HEK293 (cell line): ENCODE measurements around the gene IL36RN.

ENCODE experiments used
- CTCF ChIA-PET: fragments of 350-600 bp; formaldehyde crosslinking; extraction: SDS; loops from one replicate; lab custom pipeline; 2021; ENCODE audit warnings: antibody characterized with exemption; lab: Yijun Ruan, JAX
- POLR2A ChIA-PET: fragments of 300-600 bp; formaldehyde crosslinking; extraction: SDS; loops from one replicate; lab custom pipeline; 2020; ENCODE audit warnings: antibody characterized with exemption, inconsistent platforms; lab: Yijun Ruan, JAX
- H3K27ac ChIP-seq: fragments of 200-500 bp; sonication (Bioruptor generic); 2 replicates; pipeline ENCODE4 v1.5.1; 2014; ENCODE audit warnings: low read depth, low read length, control low read depth, inconsistent platforms; ENCODE audit errors: extremely low read depth
- H3K36me3 ChIP-seq, 2 experiments: fragments of 200-500 bp in 1 of 2; sonication (Bioruptor generic) in 1 of 2; 1 replicate in 1 of 2; 2 replicates in 1 of 2; pipeline ENCODE4 v1.5.1; 2014 to 2017; ENCODE audit warnings: inconsistent platforms in 2 of 2, low read length in 2 of 2; ENCODE audit not compliant: control insufficient read depth in 2 of 2, insufficient read depth in 1 of 2
- H3K4me1 ChIP-seq: fragments of 200-500 bp; sonication (Bioruptor generic); 2 replicates; pipeline ENCODE4 v1.5.1; 2014; ENCODE audit warnings: mild to moderate bottlenecking, low read length, inconsistent platforms; ENCODE audit not compliant: control insufficient read depth, insufficient read depth
- H3K4me3 ChIP-seq: 2 replicates; pipeline ENCODE4 v1.5.1; 2011; ENCODE audit warnings: low read depth, mild to moderate bottlenecking, control low read depth, low read length, moderate library complexity
- H3K9me3 ChIP-seq: fragments of 200-500 bp; sonication (Bioruptor generic); 2 replicates; pipeline ENCODE4 v1.5.1; 2014; ENCODE audit warnings: low read depth, low read length, inconsistent platforms; ENCODE audit not compliant: control insufficient read depth, insufficient read depth
- MZF1 ChIP-seq: fragments of 450-650 bp; formaldehyde crosslinking; IDR thresholded peaks from 2 replicates; pipeline ENCODE4 v1.5.1; 2017; ENCODE audit warnings: missing biosample characterization, missing genetic modification characterization, borderline replicate concordance
- PRDM1 ChIP-seq: fragments of 450-650 bp; formaldehyde crosslinking; IDR thresholded peaks from 2 replicates; pipeline ENCODE4; 2016; ENCODE audit warnings: missing biosample characterization, missing genetic modification characterization
- PRDM10 ChIP-seq: fragments of 450-650 bp; formaldehyde crosslinking; IDR thresholded peaks from 2 replicates; pipeline ENCODE4 v1.5.1; 2016; ENCODE audit warnings: missing biosample characterization, missing genetic modification characterization
- ZEB2 ChIP-seq: fragments of 450-650 bp; formaldehyde crosslinking; IDR thresholded peaks from 2 replicates; pipeline ENCODE4 v1.5.1; 2016; ENCODE audit warnings: missing biosample characterization, missing genetic modification characterization
- ZNF140 ChIP-seq: fragments of 450-650 bp; formaldehyde crosslinking; IDR thresholded peaks from 2 replicates; pipeline ENCODE4 v1.5.1; 2016; ENCODE audit warnings: missing biosample characterization, missing genetic modification characterization
- ZNF223 ChIP-seq: fragments of 450-650 bp; formaldehyde crosslinking; IDR thresholded peaks from 2 replicates; pipeline ENCODE4 v1.5.1; 2016; ENCODE audit warnings: missing biosample characterization, missing genetic modification characterization
- ZNF239 ChIP-seq: fragments of 450-650 bp; formaldehyde crosslinking; IDR thresholded peaks from 2 replicates; pipeline ENCODE4 v1.5.1; 2016; ENCODE audit warnings: missing biosample characterization, missing genetic modification characterization
- ZNF510 ChIP-seq: fragments of 450-650 bp; formaldehyde crosslinking; IDR thresholded peaks from 2 replicates; pipeline ENCODE4 v1.5.1; 2018; ENCODE audit warnings: mild to moderate bottlenecking, missing genetic modification characterization, missing biosample characterization; ENCODE audit not compliant: insufficient replicate concordance
- ZNF654 ChIP-seq: fragments of 450-650 bp; formaldehyde crosslinking; IDR thresholded peaks from 2 replicates; pipeline ENCODE4 v1.5.1; 2016; ENCODE audit warnings: low read depth, missing biosample characterization, missing genetic modification characterization
- ZNF664 ChIP-seq: fragments of 450-650 bp; formaldehyde crosslinking; IDR thresholded peaks from 2 replicates; pipeline ENCODE4 v1.5.1; 2016; ENCODE audit warnings: missing biosample characterization, missing genetic modification characterization
- ZNF701 ChIP-seq: fragments of 450-650 bp; formaldehyde crosslinking; IDR thresholded peaks from 2 replicates; pipeline ENCODE4 v1.5.1; 2016; ENCODE audit warnings: missing biosample characterization, missing genetic modification characterization
- ZNF792 ChIP-seq: fragments of 450-650 bp; formaldehyde crosslinking; IDR thresholded peaks from 2 replicates; pipeline ENCODE4 v1.5.1; 2016; ENCODE audit warnings: missing biosample characterization, missing genetic modification characterization
- TF ChIP-seq, protein P1 (sequence below): fragments of 450-650 bp; formaldehyde crosslinking; IDR thresholded peaks from 2 replicates; pipeline ENCODE4 v1.5.1; 2016; ENCODE audit warnings: missing biosample characterization, missing genetic modification characterization
- TF ChIP-seq, protein P2 (sequence below): fragments of 450-650 bp; formaldehyde crosslinking; IDR thresholded peaks from 2 replicates; pipeline ENCODE4; 2016; ENCODE audit warnings: missing biosample characterization, missing genetic modification characterization
- TF ChIP-seq, protein P3 (sequence below): fragments of 450-650 bp; formaldehyde crosslinking; conservative IDR thresholded peaks from 2 replicates; pipeline ENCODE4 v1.5.1; 2016; ENCODE audit warnings: low read depth, missing biosample characterization, missing genetic modification characterization

IL36RN gene

GRCh38 chr2:113079131-113079530, 20.1 kb downstream of the IL36RN start (continued):
- TF ChIP-seq MZF1 (tag by site-specific recombination), result no peak
- TF ChIP-seq, all 188 proteins: peak for 0

DNA sequence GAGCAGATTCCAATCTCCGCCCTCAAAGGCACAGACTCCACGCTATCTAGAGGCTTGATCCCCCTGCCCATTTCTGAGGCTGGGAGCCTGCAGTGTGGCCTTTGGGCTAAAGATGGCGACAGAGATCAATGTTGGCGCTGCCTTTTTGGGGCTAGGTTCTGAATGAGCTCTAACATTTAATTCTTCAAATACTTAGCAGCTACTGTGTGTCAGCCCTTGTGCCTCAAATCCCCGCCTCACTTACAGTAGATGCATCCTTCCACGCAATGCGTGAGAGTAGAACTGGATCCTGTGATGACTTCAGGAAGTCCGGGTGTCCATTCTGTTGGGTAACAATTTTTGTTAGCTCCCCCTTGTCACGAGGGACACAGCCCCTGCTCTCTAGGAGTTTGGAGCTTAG, 21.1 kb downstream of the IL36RN start:
- no peaks in the 10 kb centered on the region for H3K36me3 ChIP-seq
- no peak overlapping the region for H3K27ac ChIP-seq
- TF ChIP-seq ZEB2 (tag by site-specific recombination), result no peak
- no peak for TF ChIP-seq MZF1 (tag by site-specific recombination)
- TF ChIP-seq, protein P1, sequence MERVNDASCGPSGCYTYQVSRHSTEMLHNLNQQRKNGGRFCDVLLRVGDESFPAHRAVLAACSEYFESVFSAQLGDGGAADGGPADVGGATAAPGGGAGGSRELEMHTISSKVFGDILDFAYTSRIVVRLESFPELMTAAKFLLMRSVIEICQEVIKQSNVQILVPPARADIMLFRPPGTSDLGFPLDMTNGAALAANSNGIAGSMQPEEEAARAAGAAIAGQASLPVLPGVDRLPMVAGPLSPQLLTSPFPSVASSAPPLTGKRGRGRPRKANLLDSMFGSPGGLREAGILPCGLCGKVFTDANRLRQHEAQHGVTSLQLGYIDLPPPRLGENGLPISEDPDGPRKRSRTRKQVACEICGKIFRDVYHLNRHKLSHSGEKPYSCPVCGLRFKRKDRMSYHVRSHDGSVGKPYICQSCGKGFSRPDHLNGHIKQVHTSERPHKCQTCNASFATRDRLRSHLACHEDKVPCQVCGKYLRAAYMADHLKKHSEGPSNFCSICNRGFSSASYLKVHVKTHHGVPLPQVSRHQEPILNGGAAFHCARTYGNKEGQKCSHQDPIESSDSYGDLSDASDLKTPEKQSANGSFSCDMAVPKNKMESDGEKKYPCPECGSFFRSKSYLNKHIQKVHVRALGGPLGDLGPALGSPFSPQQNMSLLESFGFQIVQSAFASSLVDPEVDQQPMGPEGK (tag by site-specific recombination), result no peak
- TF ChIP-seq PRDM10 (tag by site-specific recombination), result no peak
- TF ChIP-seq ZNF654 (tag by site-specific recombination), result peak; percentile 41
- no peak for TF ChIP-seq ZNF510 (tag by site-specific recombination)
- TF ChIP-seq, protein P2, sequence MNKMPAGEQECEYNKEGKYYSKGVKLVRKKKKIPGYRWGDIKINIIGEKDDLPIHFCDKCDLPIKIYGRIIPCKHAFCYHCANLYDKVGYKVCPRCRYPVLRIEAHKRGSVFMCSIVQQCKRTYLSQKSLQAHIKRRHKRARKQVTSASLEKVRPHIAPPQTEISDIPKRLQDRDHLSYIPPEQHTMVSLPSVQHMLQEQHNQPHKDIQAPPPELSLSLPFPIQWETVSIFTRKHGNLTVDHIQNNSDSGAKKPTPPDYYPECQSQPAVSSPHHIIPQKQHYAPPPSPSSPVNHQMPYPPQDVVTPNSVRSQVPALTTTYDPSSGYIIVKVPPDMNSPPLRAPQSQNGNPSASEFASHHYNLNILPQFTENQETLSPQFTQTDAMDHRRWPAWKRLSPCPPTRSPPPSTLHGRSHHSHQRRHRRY (tag by site-specific recombination), result no peak
- no peak for TF ChIP-seq ZNF792 (tag by site-specific recombination)
- no peak for TF ChIP-seq ZNF140 (tag by site-specific recombination)
- no peak for TF ChIP-seq ZNF701 (tag by site-specific recombination)
- no peak for TF ChIP-seq ZNF223 (tag by site-specific recombination)
- TF ChIP-seq, protein P3, sequence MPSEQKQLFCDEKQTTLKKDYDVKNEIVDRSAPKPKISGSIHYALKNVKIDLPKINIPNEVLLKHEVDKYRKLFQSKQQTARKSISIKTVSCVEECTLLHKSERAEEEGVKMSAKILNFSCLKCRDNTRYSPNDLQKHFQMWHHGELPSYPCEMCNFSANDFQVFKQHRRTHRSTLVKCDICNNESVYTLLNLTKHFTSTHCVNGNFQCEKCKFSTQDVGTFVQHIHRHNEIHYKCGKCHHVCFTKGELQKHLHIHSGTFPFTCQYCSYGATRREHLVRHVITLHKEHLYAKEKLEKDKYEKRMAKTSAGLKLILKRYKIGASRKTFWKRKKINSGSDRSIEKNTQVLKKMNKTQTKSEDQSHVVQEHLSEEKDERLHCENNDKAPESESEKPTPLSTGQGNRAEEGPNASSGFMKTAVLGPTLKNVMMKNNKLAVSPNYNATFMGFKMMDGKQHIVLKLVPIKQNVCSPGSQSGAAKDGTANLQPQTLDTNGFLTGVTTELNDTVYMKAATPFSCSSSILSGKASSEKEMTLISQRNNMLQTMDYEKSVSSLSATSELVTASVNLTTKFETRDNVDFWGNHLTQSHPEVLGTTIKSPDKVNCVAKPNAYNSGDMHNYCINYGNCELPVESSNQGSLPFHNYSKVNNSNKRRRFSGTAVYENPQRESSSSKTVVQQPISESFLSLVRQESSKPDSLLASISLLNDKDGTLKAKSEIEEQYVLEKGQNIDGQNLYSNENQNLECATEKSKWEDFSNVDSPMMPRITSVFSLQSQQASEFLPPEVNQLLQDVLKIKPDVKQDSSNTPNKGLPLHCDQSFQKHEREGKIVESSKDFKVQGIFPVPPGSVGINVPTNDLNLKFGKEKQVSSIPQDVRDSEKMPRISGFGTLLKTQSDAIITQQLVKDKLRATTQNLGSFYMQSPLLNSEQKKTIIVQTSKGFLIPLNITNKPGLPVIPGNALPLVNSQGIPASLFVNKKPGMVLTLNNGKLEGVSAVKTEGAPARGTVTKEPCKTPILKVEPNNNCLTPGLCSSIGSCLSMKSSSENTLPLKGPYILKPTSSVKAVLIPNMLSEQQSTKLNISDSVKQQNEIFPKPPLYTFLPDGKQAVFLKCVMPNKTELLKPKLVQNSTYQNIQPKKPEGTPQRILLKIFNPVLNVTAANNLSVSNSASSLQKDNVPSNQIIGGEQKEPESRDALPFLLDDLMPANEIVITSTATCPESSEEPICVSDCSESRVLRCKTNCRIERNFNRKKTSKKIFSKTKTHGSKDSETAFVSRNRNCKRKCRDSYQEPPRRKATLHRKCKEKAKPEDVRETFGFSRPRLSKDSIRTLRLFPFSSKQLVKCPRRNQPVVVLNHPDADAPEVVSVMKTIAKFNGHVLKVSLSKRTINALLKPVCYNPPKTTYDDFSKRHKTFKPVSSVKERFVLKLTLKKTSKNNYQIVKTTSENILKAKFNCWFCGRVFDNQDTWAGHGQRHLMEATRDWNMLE (tag by site-specific recombination), result no peak
- no peak for TF ChIP-seq PRDM1 (tag by site-specific recombination)
- TF ChIP-seq ZNF664 (tag by site-specific recombination), result peak; percentile 74
- no peak for TF ChIP-seq ZNF239
- H3K4me1 ChIP-seq, result no peaks in the 10 kb centered on the region
- CTCF ChIA-PET, result interaction anchor here (0.6 to 2.3 kb wide), 41 partner anchors 10 to 311 kb away, joined by 3 to 27 read pairs (median 4); partner anchors contain the start of gene IL1F10
- no peaks in the 10 kb centered on the region for H3K9me3 ChIP-seq
- POLR2A ChIA-PET, result no interaction called here
- no peak overlapping the region for H3K4me3 ChIP-seq
